A549 (cell line): Measurements from ENCODE around the gene CCDC85B. TPM values are rescaled to one million over a fixed set of nuclear protein-coding genes. Genes with fewer than 3 reads are reported as not detected.

Experiments
- ATAC-seq, 2 experiments: fragments of 200-7000 bp in 1 of 2; fragments of >200 bp in 1 of 2; cut with Nextera tagmentation in 1 of 2; cut with Tn5 transposase in 1 of 2; 3 replicates each; pipeline versions ENCODE4 v1.8.0 to v1.9.1; 2018 to 2020; ENCODE audit warnings: mild to moderate bottlenecking in 1 of 2, moderate library complexity in 1 of 2
- CTCF ChIA-PET: fragments of 300-600 bp; sonication (Branson Sonifier 250); formaldehyde crosslinking; extraction: SDS; loops from one replicate; lab custom pipeline; 2021; ENCODE audit warnings: antibody characterized with exemption, inconsistent platforms; lab: Yijun Ruan, JAX
- POLR2A ChIA-PET: fragments of 350-600 bp; formaldehyde crosslinking; extraction: SDS; loops from one replicate; lab custom pipeline; 2021; ENCODE audit warnings: antibody characterized with exemption, inconsistent platforms; lab: Yijun Ruan, JAX
- DNase-seq, 2 experiments: peaks; one replicate each; pipeline versions ENCODE4 v3.0.0 to v3.0.0-alpha.2; 2011 to 2016; ENCODE audit warnings: low read depth in 1 of 2, low spot score in 1 of 2
- FAIRE-seq: peaks from 2 replicates; lab custom pipeline; 2011; peaks lifted over from hg19 to GRCh38; lab: Jason Lieb, UNC
- H3K27ac ChIP-seq, 2 experiments: fragments of >200 bp; sonication (Bioruptor Twin); formaldehyde crosslinking; 3 replicates each; pipeline ENCODE4 v1.5.1; 2016 to 2017
- H3K4me1 ChIP-seq: fragments of >200 bp; sonication (Bioruptor Twin); formaldehyde crosslinking; 3 replicates; pipeline ENCODE4 v1.6.1; 2016
- H3K4me2 ChIP-seq: fragments of >200 bp; sonication (Bioruptor Twin); formaldehyde crosslinking; 3 replicates; pipeline ENCODE4 v1.6.1; 2016
- H3K4me3 ChIP-seq: fragments of >200 bp; sonication (Bioruptor Twin); formaldehyde crosslinking; 3 replicates; pipeline ENCODE4 v1.5.1; 2016
- H3K9me3 ChIP-seq: fragments of >200 bp; sonication (Bioruptor Twin); formaldehyde crosslinking; 3 replicates; pipeline ENCODE4 v1.6.1; 2016
- BHLHE40 ChIP-seq: IDR thresholded peaks from 2 replicates; pipeline ENCODE4 v1.6.1; 2012; ENCODE audit warnings: low read depth, low read length, inconsistent platforms
- CBX8 ChIP-seq: fragments of 200-600 bp; sonication (generic); IDR thresholded peaks from 2 replicates; pipeline ENCODE4 v1.6.1; 2016
- CEBPB ChIP-seq, 2 experiments: fragments of >200 bp in 1 of 2; sonication (Bioruptor Twin) in 1 of 2; formaldehyde crosslinking in 1 of 2; IDR thresholded peaks; 2 replicates each; pipeline ENCODE4 v1.6.1; 2012 to 2016
- EP300 ChIP-seq, 2 experiments: fragments of >200 bp; sonication (Bioruptor Twin); formaldehyde crosslinking; IDR thresholded peaks; 2 replicates in 1 of 2; 3 replicates in 1 of 2; pipeline ENCODE4 v1.6.1; 2016 to 2017
- ESRRA ChIP-seq: fragments of 150-350 bp; IDR thresholded peaks from 2 replicates; pipeline ENCODE4 v1.6.1; 2014; ENCODE audit warnings: mild to moderate bottlenecking, low read length, borderline replicate concordance
- FOSB ChIP-seq: fragments of 250-450 bp; sonication (Bioruptor Pico); IDR thresholded peaks from 2 replicates; pipeline ENCODE4 v1.5.0; 2020; ENCODE audit warnings: mild to moderate bottlenecking, moderate library complexity
- FOSL2 ChIP-seq, 2 experiments: fragments of 450-650 bp in 1 of 2; fragments of >200 bp in 1 of 2; sonication (Bioruptor Twin) in 1 of 2; formaldehyde crosslinking; IDR thresholded peaks; 2 replicates each; pipeline versions ENCODE4 v1.5.0 to v1.6.1; 2016 to 2020; ENCODE audit warnings: mild to moderate bottlenecking in 1 of 2, moderate library complexity in 1 of 2
- GATA3 ChIP-seq: IDR thresholded peaks from 2 replicates; pipeline ENCODE4 v1.6.1; 2012; ENCODE audit warnings: borderline replicate concordance
- HEYL ChIP-seq: fragments of 250-450 bp; sonication (Bioruptor Pico); IDR thresholded peaks from 2 replicates; pipeline ENCODE4 v1.8.0; 2021; ENCODE audit warnings: mild to moderate bottlenecking, moderate library complexity
- JUNB ChIP-seq: fragments of >200 bp; sonication (Bioruptor Twin); formaldehyde crosslinking; IDR thresholded peaks from 2 replicates; pipeline ENCODE4 v1.6.1; 2016
- MAFK ChIP-seq: fragments of 450-650 bp; IDR thresholded peaks from 2 replicates; pipeline ENCODE4 v1.6.1; 2014; ENCODE audit not compliant: partially characterized antibody
- MAZ ChIP-seq: fragments of 150-350 bp; IDR thresholded peaks from 2 replicates; pipeline ENCODE4 v1.6.1; 2014; ENCODE audit warnings: antibody characterized with exemption, low read depth, low read length, borderline replicate concordance
- POLR2A ChIP-seq: IDR thresholded peaks from 2 replicates; pipeline ENCODE4 v1.6.1; 2012; ENCODE audit warnings: mild to moderate bottlenecking, low read length
- RAD21 ChIP-seq, 2 experiments: fragments of >200 bp in 1 of 2; sonication (Bioruptor Twin) in 1 of 2; formaldehyde crosslinking in 1 of 2; IDR thresholded peaks in 1 of 2; conservative IDR thresholded peaks in 1 of 2; 2 replicates in 1 of 2; 3 replicates in 1 of 2; pipeline ENCODE4 v1.6.1; 2012 to 2018; ENCODE audit warnings: inconsistent platforms in 1 of 2
- RARB ChIP-seq: fragments of 250-450 bp; sonication (Bioruptor Pico); IDR thresholded peaks from 2 replicates; pipeline ENCODE4 v1.8.0; 2021; ENCODE audit warnings: mild to moderate bottlenecking, moderate library complexity
- RNF2 ChIP-seq: fragments of 200-600 bp; sonication (generic); IDR thresholded peaks from 2 replicates; pipeline ENCODE4 v1.6.1; 2016; ENCODE audit warnings: low read depth, mild to moderate bottlenecking, antibody characterized with exemption, moderate library complexity, borderline replicate concordance
- SMC3 ChIP-seq: fragments of >200 bp; sonication (Bioruptor Twin); formaldehyde crosslinking; IDR thresholded peaks from 3 replicates; pipeline ENCODE4 v1.6.1; 2018; ENCODE audit warnings: inconsistent platforms
- SREBF2 ChIP-seq: fragments of 450-650 bp; IDR thresholded peaks from 2 replicates; pipeline ENCODE4 v1.6.1; 2014; ENCODE audit warnings: mild to moderate bottlenecking, moderate library complexity
- ZFP36 ChIP-seq: fragments of 450-650 bp; IDR thresholded peaks from 2 replicates; pipeline ENCODE4 v1.6.1; 2014; ENCODE audit warnings: borderline replicate concordance; ENCODE audit not compliant: partially characterized antibody
- ZSCAN20 ChIP-seq: fragments of 250-450 bp; sonication (Bioruptor Pico); IDR thresholded peaks from 2 replicates; pipeline ENCODE4 v1.8.0; 2022; ENCODE audit warnings: mild to moderate bottlenecking, moderate library complexity
- WGBS: methylation state at CpG from one replicate; pipeline ENCODE4 v1.1.6; 2017; ENCODE audit errors: missing lambda C conversion rate; 5-methylcytosine and 5-hydroxymethylcytosine counted together
- polyA plus RNA-seq, 4 experiments: library from polyadenylated mRNA; depleted of rRNA in 3 of 4; stranded (reverse); fragments of >200 nt; fragmentation: RNase III in 1 of 4; extraction: RNeasy Plus Mini Kit Qiagen cat#74134 plus additional on column Dnase treatment in 1 of 4; gene quantifications; 2 replicates in 3 of 4; 3 replicates in 1 of 4; pipeline ENCODE4 v1.2.3, GENCODE V29; 2011 to 2017
- TF ChIP-seq, protein P1 (sequence below): fragments of 450-650 bp; IDR thresholded peaks from 2 replicates; pipeline ENCODE4 v1.6.1; 2014; ENCODE audit warnings: antibody characterized with exemption
- TF ChIP-seq, protein P2 (sequence below): fragments of 150-350 bp; IDR thresholded peaks from 2 replicates; pipeline ENCODE4 v1.6.1; 2014; ENCODE audit warnings: low read depth, mild to moderate bottlenecking, low read length
- TF ChIP-seq, protein P3 (sequence below): fragments of 250-450 bp; sonication (Bioruptor Pico); IDR thresholded peaks from 2 replicates; pipeline ENCODE4 v1.5.0; 2020; ENCODE audit warnings: low read depth, mild to moderate bottlenecking, moderate library complexity
- TF ChIP-seq, protein P4 (sequence below): fragments of 250-450 bp; sonication (Bioruptor Pico); IDR thresholded peaks from 2 replicates; pipeline ENCODE4 v1.5.0; 2021; ENCODE audit warnings: mild to moderate bottlenecking, moderate library complexity, borderline replicate concordance
- TF ChIP-seq, protein P5 (sequence below): IDR thresholded peaks from 2 replicates; pipeline ENCODE4 v1.6.1; 2012

The CCDC85B gene
- polyA plus RNA-seq, 2 of the 4 experiments (the other 2 are of a cell fraction): 7.3 to 27.5 TPM

DNA sequence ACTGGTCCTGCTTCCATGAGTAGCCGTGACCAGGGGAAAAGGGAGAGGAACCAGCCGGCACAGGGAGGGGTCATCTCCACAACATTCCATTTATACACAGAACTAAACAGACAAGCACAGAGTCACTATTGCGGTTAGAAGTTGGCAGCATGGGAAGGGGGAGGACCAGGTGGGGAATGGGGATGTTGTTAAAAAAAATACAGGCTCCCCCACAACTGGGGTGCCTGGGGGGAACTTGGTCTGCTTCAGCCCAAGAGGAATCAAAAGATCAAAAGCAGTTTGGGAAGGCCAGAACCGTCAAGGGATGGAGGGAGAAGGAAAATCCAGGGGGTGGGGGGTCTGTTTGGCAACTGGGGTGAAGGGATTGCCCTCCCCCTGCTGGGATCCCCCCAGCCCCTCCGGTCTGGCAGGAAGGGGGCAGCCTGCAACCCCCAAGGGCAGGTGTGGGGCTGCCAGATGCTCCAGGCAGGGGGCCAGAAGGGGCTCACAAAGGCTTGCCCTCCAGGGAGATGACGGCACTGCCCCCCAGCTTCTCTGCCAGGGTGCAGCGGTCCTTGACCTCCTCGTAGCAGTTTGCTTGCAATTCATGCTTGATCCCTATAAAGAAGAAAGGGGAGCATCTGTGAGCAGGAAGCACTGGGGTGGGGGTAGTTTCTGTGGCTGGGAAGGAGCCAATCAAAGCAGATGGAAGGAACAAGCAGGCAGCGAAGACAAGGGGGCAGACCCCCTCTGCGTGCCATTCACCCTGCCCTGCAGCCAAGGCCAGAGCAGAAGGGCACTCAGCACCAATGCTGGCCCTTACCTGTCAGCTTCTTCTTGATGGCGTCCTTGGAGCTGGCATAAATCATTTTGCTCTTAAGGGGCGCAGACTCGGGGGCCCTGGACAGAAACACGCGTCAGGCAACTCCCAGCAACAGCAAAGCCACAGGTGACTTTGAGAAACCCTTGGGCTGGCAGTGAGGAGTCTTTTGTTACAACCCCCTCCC is 35.3 kb upstream of the CCDC85B start:
- FAIRE-seq (no peak), ATAC-seq (no peak), DNase-seq (no peak)
- no peak overlapping the region for H3K27ac ChIP-seq
- ChIA-PET POLR2A (interaction anchor here (0.5 kb wide), 1 partner anchor 12 kb away, joined by 4 read pairs; no protein-coding TSS in a partner anchor), CTCF (interaction anchor here (0.9 to 2.3 kb wide), 4 partner anchors 10 to 191 kb away, joined by 3 to 13 read pairs (median 3); partner anchors contain the start of gene FIBP)
- WGBS: 90% methylated on average over 14 of the region's 15 CpGs
- TF ChIP-seq MAFK (no peak), CEBPB (IDR thresholded peaks at IDR 0.05) (no peak), POLR2A (no peak), RNF2 (no peak), RAD21 (conservative IDR thresholded peaks at IDR 0.05 in 1 of 2, IDR thresholded peaks at IDR 0.05 in 1 of 2) (no peak), ZSCAN20 (no peak), EP300 (IDR thresholded peaks at IDR 0.05) (no peak), RARB (no peak)
- TF ChIP-seq, protein P1, sequence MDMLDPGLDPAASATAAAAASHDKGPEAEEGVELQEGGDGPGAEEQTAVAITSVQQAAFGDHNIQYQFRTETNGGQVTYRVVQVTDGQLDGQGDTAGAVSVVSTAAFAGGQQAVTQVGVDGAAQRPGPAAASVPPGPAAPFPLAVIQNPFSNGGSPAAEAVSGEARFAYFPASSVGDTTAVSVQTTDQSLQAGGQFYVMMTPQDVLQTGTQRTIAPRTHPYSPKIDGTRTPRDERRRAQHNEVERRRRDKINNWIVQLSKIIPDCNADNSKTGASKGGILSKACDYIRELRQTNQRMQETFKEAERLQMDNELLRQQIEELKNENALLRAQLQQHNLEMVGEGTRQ: no peak
- TF ChIP-seq, protein P2, sequence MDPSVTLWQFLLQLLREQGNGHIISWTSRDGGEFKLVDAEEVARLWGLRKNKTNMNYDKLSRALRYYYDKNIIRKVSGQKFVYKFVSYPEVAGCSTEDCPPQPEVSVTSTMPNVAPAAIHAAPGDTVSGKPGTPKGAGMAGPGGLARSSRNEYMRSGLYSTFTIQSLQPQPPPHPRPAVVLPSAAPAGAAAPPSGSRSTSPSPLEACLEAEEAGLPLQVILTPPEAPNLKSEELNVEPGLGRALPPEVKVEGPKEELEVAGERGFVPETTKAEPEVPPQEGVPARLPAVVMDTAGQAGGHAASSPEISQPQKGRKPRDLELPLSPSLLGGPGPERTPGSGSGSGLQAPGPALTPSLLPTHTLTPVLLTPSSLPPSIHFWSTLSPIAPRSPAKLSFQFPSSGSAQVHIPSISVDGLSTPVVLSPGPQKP: no peak
- TF ChIP-seq, protein P3, sequence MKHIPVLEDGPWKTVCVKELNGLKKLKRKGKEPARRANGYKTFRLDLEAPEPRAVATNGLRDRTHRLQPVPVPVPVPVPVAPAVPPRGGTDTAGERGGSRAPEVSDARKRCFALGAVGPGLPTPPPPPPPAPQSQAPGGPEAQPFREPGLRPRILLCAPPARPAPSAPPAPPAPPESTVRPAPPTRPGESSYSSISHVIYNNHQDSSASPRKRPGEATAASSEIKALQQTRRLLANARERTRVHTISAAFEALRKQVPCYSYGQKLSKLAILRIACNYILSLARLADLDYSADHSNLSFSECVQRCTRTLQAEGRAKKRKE: no peak
- H3K4me1 ChIP-seq: peaks cover 23% of the 10 kb centered on the region
- no peak overlapping the region for H3K4me3 ChIP-seq
- H3K4me2 ChIP-seq: peak overlapping the region; percentile 88
- no peaks in the 10 kb centered on the region for H3K9me3 ChIP-seq

DNA sequence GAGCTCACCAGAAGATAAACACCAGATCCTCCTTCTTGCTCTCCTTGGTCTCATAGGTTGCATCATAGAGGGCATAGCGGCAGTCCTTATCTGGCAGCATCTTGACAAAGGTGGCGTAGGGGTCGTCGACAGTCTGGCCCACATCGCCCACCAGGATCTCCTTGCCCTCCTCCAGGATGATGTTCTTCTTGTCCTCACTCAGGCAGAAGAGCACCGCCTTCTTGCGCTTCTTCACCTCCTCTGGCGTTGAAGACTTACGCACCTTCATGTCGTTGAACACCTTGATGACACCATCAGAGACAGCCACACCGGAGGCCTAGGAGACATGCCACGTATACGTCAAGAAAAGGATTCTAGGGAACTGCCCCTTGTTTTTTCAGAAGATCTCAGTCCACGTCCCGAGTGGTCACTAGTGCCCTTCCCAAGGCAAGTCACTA is 34.5 kb upstream of the CCDC85B start:
- Histone ChIP-seq H3K27ac (no peak overlapping the region), H3K4me1 (peaks cover 23% of the 10 kb centered on the region), H3K9me3 (no peaks in the 10 kb centered on the region), H3K4me2 (peak overlapping the region; percentile 88), H3K4me3 (peak overlapping the region; percentile 70)
- no peak for TF ChIP-seq SMC3
- TF ChIP-seq, protein P4, sequence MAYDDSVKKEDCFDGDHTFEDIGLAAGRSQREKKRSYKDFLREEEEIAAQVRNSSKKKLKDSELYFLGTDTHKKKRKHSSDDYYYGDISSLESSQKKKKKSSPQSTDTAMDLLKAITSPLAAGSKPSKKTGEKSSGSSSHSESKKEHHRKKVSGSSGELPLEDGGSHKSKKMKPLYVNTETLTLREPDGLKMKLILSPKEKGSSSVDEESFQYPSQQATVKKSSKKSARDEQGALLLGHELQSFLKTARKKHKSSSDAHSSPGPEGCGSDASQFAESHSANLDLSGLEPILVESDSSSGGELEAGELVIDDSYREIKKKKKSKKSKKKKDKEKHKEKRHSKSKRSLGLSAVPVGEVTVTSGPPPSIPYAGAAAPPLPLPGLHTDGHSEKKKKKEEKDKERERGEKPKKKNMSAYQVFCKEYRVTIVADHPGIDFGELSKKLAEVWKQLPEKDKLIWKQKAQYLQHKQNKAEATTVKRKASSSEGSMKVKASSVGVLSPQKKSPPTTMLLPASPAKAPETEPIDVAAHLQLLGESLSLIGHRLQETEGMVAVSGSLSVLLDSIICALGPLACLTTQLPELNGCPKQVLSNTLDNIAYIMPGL: no peak
- no peak for TF ChIP-seq FOSB
- no peak for TF ChIP-seq JUNB
- no peak for TF ChIP-seq ZFP36
- no peak for TF ChIP-seq HEYL (CRISPR knock-in tag)
- no peak for TF ChIP-seq FOSL2 (IDR thresholded peaks at IDR 0.05)
- TF ChIP-seq FOSL2 (CRISPR knock-in tag; IDR thresholded peaks at IDR 0.05): no peak
- TF ChIP-seq GATA3: no peak
- TF ChIP-seq MAZ: no peak
- TF ChIP-seq ZSCAN20: no peak
- no peak for TF ChIP-seq CBX8
- TF ChIP-seq, protein P5, sequence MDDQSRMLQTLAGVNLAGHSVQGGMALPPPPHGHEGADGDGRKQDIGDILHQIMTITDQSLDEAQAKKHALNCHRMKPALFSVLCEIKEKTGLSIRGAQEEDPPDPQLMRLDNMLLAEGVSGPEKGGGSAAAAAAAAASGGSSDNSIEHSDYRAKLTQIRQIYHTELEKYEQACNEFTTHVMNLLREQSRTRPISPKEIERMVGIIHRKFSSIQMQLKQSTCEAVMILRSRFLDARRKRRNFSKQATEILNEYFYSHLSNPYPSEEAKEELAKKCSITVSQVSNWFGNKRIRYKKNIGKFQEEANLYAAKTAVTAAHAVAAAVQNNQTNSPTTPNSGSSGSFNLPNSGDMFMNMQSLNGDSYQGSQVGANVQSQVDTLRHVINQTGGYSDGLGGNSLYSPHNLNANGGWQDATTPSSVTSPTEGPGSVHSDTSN: no peak
- no peak for TF ChIP-seq ESRRA
- no peak for TF ChIP-seq SREBF2
- no peak for TF ChIP-seq EP300 (IDR thresholded peaks at IDR 0.05)
- TF ChIP-seq BHLHE40: no peak
- CTCF ChIA-PET: interaction anchor here (1.4 kb wide), 1 partner anchor 38 kb away, joined by 4 read pairs; no protein-coding TSS in a partner anchor
- WGBS: 89% methylated on average over 15 of the region's 15 CpGs
- FAIRE-seq (no peak), DNase-seq (no peak), ATAC-seq (no peak)
- POLR2A ChIA-PET: no interaction called here
